NT2/D1 (cell line): ENCODE measurements around the gene CTNNB1.

Experiments used
- DNase-seq: peaks from one replicate; pipeline ENCODE4 v3.0.0-alpha.2; 2011; ENCODE audit warnings: low read depth, low spot score
- H3K27me3 ChIP-seq: 2 replicates; pipeline ENCODE4 v1.6.0; 2011; ENCODE audit warnings: mild to moderate bottlenecking; ENCODE audit not compliant: insufficient read length, insufficient read depth
- H3K36me3 ChIP-seq: 2 replicates; pipeline ENCODE4 v1.6.1; 2011; ENCODE audit warnings: mild to moderate bottlenecking, low read length, mixed read lengths; ENCODE audit not compliant: insufficient read depth, insufficient read length
- H3K4me1 ChIP-seq: 2 replicates; pipeline ENCODE4 v1.5.1; 2011; ENCODE audit not compliant: insufficient read depth, insufficient read length
- H3K4me3 ChIP-seq: 2 replicates; pipeline ENCODE4 v1.5.1; 2011; ENCODE audit warnings: low read depth; ENCODE audit not compliant: insufficient read length
- H3K9ac ChIP-seq: 2 replicates; pipeline ENCODE4 v1.6.0; 2011; ENCODE audit warnings: low read depth; ENCODE audit not compliant: insufficient read length
- H3K9me3 ChIP-seq: 2 replicates; pipeline ENCODE4 v1.5.1; 2011; ENCODE audit warnings: mild to moderate bottlenecking, low read length; ENCODE audit not compliant: insufficient read depth
- SUZ12 ChIP-seq: IDR thresholded peaks from 2 replicates; pipeline ENCODE4 v1.6.1; 2011; ENCODE audit not compliant: insufficient read length, insufficient read depth; ENCODE audit errors: extremely low read depth
- YY1 ChIP-seq: IDR thresholded peaks from 2 replicates; pipeline ENCODE4 v1.6.1; 2011; ENCODE audit not compliant: insufficient read length, insufficient read depth
- ZNF274 ChIP-seq: IDR thresholded peaks from 2 replicates; pipeline ENCODE4 v1.6.1; 2011; ENCODE audit warnings: mild to moderate bottlenecking, low read depth, low read length

Gene CTNNB1

GRCh38 chr3:41220906-41221677, 21.8 kb downstream of the CTNNB1 start:
- H3K36me3 ChIP-seq: peaks cover 42% of the 10 kb centered on the region
- no peaks in the 10 kb centered on the region for H3K27me3 ChIP-seq
- no peaks in the 10 kb centered on the region for H3K9me3 ChIP-seq
- TF ChIP-seq YY1: no peak
- TF ChIP-seq ZNF274: no peak
- no peak for TF ChIP-seq SUZ12
- no peak overlapping the region for H3K9ac ChIP-seq
- no peak overlapping the region for H3K4me3 ChIP-seq
- no peaks in the 10 kb centered on the region for H3K4me1 ChIP-seq
- DNase-seq: no peak

- no peaks in the 10 kb centered on the region for H3K9me3 ChIP-seq
- DNase-seq: no peak
- no peak overlapping the region for H3K9ac ChIP-seq
- no peaks in the 10 kb centered on the region for H3K4me1 ChIP-seq
- no peaks in the 10 kb centered on the region for H3K27me3 ChIP-seq
- no peak overlapping the region for H3K4me3 ChIP-seq
- H3K36me3 ChIP-seq: peaks cover 51% of the 10 kb centered on the region
- TF ChIP-seq ZNF274 (no peak), YY1 (no peak), SUZ12 (no peak)
Measured at GRCh38 chr3:41222012-41222411, 22.7 kb downstream of the CTNNB1 start.

GRCh38 chr3:41222501-41222900, 23.2 kb downstream of the CTNNB1 start:
- no peaks in the 10 kb centered on the region for H3K9me3 ChIP-seq
- no peak overlapping the region for H3K4me3 ChIP-seq
- H3K4me1 ChIP-seq: no peaks in the 10 kb centered on the region
- peaks cover 56% of the 10 kb centered on the region for H3K36me3 ChIP-seq
- no peak for DNase-seq
- no peak overlapping the region for H3K9ac ChIP-seq
- TF ChIP-seq YY1 (no peak), SUZ12 (no peak), ZNF274 (no peak)
- no peaks in the 10 kb centered on the region for H3K27me3 ChIP-seq

- DNase-seq: no peak
- Histone ChIP-seq H3K4me3 (no peak overlapping the region), H3K27me3 (no peaks in the 10 kb centered on the region), H3K4me1 (no peaks in the 10 kb centered on the region), H3K36me3 (peaks cover 60% of the 10 kb centered on the region), H3K9ac (no peak overlapping the region), H3K9me3 (no peaks in the 10 kb centered on the region)
- TF ChIP-seq ZNF274: no peak
- TF ChIP-seq SUZ12: no peak
- TF ChIP-seq YY1: no peak
Measured at GRCh38 chr3:41223078-41223477, 23.8 kb downstream of the CTNNB1 start.

- Histone ChIP-seq H3K9ac (no peak overlapping the region), H3K4me1 (no peaks in the 10 kb centered on the region), H3K9me3 (no peaks in the 10 kb centered on the region), H3K27me3 (no peaks in the 10 kb centered on the region), H3K36me3 (peaks cover 63% of the 10 kb centered on the region), H3K4me3 (no peak overlapping the region)
- TF ChIP-seq SUZ12 (no peak), YY1 (no peak), ZNF274 (no peak)
- DNase-seq: no peak
Measured at GRCh38 chr3:41223691-41224090, 24.4 kb downstream of the CTNNB1 start.

- no peaks in the 10 kb centered on the region for H3K4me1 ChIP-seq
- H3K27me3 ChIP-seq: no peaks in the 10 kb centered on the region
- TF ChIP-seq SUZ12 (no peak), YY1 (no peak), ZNF274 (no peak)
- no peaks in the 10 kb centered on the region for H3K9me3 ChIP-seq
- peaks cover 68% of the 10 kb centered on the region for H3K36me3 ChIP-seq
- no peak overlapping the region for H3K4me3 ChIP-seq
- DNase-seq: no peak
- H3K9ac ChIP-seq: no peak overlapping the region
Measured at GRCh38 chr3:41224120-41224806, 25.0 kb downstream of the CTNNB1 start.
